NB4 (cell line): ENCODE data around the gene SLC7A6.

Experiments used
- MYC ChIP-seq: IDR thresholded peaks from 2 replicates; pipeline ENCODE4 v1.6.1; 2011; ENCODE audit warnings: low read depth, low read length
- TF ChIP-seq, protein P1 (sequence below): IDR thresholded peaks from one replicate; pipeline ENCODE4 v1.5.1; 2012; ENCODE audit warnings: low read depth, low read length

DNA sequence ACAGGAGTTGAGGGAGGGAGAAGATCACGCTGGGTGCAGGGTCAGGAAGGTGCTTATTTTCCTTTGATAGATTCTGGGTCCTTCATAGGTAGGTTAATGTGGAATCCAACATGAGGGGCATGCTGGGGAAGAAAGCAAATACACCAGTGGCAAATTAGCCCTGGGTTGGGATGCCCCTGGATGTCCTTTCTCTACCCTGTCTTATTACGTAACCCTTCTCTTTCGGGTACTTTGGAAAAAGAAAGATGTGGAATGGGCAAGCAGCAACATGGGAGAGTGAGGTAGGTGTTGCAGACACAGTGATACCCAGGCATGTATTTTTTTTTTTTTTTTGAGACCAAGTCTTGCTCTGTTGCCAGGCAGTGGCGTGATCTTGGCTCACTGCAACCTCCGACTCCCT lies 9.1 kb downstream of the SLC7A6 start:
- TF ChIP-seq MYC = no peak
- TF ChIP-seq, protein P1, sequence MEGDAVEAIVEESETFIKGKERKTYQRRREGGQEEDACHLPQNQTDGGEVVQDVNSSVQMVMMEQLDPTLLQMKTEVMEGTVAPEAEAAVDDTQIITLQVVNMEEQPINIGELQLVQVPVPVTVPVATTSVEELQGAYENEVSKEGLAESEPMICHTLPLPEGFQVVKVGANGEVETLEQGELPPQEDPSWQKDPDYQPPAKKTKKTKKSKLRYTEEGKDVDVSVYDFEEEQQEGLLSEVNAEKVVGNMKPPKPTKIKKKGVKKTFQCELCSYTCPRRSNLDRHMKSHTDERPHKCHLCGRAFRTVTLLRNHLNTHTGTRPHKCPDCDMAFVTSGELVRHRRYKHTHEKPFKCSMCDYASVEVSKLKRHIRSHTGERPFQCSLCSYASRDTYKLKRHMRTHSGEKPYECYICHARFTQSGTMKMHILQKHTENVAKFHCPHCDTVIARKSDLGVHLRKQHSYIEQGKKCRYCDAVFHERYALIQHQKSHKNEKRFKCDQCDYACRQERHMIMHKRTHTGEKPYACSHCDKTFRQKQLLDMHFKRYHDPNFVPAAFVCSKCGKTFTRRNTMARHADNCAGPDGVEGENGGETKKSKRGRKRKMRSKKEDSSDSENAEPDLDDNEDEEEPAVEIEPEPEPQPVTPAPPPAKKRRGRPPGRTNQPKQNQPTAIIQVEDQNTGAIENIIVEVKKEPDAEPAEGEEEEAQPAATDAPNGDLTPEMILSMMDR = no peak
